GM19351 (cell line): ENCODE results near the gene CATSPER1.

ENCODE experiments used
- ATAC-seq: cut with Tn5 transposase; IDR thresholded peaks from one replicate; pipeline ENCODE4 v1.9.1; 2021; ENCODE audit warnings: mild to moderate bottlenecking, moderate library complexity; ENCODE audit not compliant: unreplicated experiment

CATSPER1 gene

DNA sequence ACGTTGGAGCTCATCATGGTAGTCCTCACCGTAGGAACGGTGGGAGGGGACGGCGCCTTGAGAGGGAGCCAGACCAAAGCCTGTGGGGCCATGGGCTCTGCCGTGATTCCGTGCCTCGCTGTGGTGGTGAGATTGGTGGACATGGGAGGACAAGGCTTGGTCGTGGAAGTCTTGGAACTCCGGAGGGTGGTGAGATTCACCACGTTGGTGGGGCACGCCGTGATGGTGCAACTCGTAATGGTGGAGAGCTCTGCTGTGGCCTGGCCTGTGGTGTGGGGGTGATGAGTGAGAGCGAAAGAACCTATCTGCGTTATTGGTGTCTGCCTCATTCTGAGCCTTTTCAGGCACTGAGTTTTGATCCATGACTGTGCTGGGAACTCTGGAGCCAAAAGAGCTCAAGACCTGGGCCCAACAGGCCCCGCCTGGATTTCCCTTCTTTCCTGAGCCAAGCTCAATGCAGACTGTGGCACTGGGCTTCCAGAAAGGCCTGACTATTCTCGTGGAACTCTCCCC, at the start of gene CATSPER1:
Gene CATSPER1 (minus strand): TSS at position 463 of the 513 bp plus-strand sequence. CDS start 100 bp downstream, at position 363.
- ATAC-seq, result no peak

GRCh38 chr11:66075273-66075672, 49.0 kb upstream of the CATSPER1 start:
- ATAC-seq, result no peak

- ATAC-seq, result no peak
These were observed 47.4 kb upstream of the CATSPER1 start for GRCh38 chr11:66073669-66074068.

- no peak for ATAC-seq
These were observed 46.2 kb upstream of the CATSPER1 start for GRCh38 chr11:66072518-66072917.

DNA sequence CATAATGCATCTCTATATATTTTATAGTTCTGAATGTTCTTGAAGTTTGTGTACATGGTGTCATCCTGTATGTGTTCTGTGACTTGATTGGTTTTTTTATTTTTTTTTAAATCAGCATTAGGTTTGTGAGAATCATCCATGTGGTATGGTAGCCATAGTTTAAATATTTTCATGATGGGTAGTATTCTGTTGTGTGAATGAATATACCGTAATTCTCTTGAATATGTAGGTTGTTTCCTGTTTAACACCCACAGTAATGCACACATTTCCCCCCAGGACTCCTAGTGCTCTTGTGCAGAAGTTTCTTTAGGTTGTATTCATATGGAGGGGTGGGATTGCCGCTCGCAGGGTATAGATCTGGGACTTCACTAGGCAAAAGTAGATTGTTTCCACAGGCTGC, 45.8 kb upstream of the CATSPER1 start:
- no peak for ATAC-seq

- no peak for ATAC-seq
These were observed 45.1 kb upstream of the CATSPER1 start for GRCh38 chr11:66071381-66071801.

- no peak for ATAC-seq
These were observed 44.5 kb upstream of the CATSPER1 start for GRCh38 chr11:66070604-66071380.

DNA sequence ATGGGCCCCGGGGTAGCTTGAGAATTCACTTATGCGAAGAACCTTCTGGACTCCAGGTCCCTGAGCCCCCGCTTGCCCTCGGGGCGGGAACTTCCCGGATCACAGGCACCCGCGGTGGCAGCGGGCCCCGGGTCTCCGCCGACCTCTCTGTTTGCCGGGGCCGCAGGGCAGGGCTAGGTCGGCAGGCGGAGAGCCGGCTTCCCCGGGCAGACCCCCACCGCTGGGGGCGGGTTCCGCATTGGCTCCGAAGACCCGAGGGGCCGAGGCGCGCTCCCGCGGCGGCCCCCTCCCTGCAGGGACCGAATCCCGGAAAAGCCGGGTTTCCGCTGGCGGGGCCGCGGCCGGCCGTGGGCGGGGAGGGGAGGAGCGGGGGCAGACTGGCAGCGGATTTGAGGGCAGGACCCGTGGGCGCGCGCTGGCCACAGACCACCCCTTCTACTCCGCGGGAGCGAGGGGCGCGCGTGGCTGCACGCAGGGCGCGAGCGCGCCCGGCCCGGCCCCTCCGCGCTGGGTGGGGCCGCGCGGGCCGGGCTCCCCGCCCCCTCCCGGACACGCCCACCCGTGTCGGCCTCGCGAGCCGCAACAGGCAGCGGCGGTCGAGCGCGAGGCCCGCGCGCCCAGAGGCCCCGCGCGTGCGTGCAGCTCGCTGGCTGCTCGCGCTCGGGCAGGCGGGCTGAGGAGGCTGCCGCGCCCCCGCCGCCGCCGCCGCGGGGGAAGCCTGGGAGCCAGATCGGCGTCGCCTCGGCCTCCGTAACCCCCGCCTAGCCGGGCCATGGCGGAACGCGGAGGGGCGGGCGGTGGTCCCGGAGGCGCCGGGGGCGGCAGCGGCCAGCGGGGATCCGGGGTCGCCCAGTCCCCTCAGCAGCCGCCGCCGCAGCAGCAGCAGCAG, 43.7 kb upstream of the CATSPER1 start, which contains the start of gene PACS1:
Gene PACS1 (plus strand): TSS at position 558 of the 889 bp plus-strand sequence. CDS start 215 bp downstream, at position 773.
- ATAC-seq, result no peak

- ATAC-seq, result no peak
These were observed 42.8 kb upstream of the CATSPER1 start for GRCh38 chr11:66068923-66069714.

- ATAC-seq, result no peak
These were observed 42.0 kb upstream of the CATSPER1 start for GRCh38 chr11:66068154-66068821.

GRCh38 chr11:66067640-66068039, 41.4 kb upstream of the CATSPER1 start:
- ATAC-seq, result no peak

GRCh38 chr11:66066751-66067150, 40.5 kb upstream of the CATSPER1 start:
- no peak for ATAC-seq

DNA sequence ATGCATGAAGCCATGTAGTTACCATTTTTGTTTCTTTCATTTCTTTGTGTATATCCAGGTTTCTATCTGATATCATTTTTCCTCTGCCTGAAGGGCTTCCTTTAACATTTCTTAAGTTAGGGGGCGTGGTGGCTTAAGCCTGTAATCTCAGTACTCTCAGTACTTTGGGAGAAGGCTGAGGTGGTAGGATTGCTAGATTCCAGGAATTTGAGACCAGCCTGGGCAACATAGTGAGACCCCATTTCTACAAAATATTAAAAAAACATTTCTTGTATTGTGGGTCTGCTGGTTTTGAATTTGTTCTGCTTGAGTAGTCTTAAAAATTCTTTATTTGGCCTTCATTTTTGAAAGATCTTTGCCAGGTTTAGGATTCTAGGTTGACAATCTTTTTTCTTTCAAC, 38.3 kb upstream of the CATSPER1 start:
- ATAC-seq, result no peak

DNA sequence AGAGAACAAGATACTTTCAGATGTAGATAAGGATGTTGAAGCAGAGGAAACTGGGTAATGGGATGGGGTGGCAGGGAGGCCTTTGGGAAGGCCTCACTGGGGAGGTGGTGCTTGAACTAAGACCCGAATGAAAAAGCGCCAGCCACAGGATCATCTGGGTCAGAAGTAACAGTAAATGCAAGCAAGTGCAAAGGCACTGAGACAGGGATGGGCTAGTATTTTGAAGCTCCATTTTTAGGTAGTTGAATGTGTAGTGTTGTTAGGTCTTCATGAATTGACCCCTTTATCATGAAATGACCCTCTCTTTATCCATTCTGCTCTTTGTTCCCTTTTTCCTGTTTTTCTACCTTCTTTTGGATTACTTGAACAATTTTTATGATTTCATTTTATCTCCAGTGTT, 37.6 kb upstream of the CATSPER1 start:
- ATAC-seq, result no peak

DNA sequence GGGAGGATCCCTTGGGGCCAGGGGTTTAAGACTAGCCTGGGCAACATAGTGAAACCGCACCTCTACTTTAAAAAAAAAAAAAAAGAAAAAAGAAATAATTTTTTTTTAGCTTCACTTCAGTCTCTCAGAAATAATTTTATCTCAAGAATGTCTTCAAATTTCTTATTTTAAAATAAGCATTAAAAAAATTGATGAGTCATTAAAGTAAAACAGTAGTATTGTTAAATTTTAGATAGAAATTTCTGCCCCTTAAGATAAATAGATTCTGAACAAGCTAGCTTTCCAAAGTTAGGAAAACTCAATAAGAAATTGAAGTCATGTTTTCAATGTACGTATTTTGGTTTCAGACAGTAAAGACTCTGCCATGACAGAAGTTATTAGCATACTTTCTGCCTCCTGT, 36.1 kb upstream of the CATSPER1 start:
- ATAC-seq, result no peak

GRCh38 chr11:66061268-66061667, 35.0 kb upstream of the CATSPER1 start:
- no peak for ATAC-seq

DNA sequence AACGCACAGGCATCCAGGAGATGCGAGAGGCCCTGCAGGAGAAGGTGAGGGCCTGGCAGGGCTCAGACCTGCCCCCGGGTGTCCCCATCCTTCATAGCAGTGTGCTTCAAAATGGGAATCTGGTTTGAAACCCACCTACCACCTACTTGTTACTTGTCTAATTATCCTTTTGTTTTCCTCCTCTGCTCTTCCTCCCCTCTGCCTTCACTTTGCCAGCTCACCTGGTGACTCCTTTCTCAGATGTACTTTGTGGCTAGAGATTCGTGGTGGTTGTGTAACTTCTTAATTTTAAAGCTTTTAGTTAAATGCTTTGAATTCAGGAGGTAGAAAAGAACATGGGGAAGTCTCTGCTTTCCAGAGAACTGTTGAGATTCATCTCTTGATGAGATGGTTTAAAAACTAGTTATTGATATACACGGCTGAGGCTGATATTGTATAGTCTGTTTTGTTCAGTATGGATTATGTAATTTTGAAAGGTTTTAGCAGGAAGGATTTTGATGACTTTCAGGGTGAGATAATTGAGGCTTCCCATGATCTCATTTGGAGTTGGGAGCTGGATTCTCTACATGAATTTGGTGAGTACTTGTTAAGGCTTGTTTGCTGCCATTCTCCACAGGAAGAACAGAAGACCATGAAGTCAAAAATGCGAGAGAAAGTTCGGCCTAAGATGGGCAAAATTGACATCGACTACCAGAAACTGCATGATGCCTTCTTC, 33.8 kb upstream of the CATSPER1 start:
- no peak for ATAC-seq

- no peak for ATAC-seq
These were observed 30.2 kb upstream of the CATSPER1 start for GRCh38 chr11:66056501-66056900.

DNA sequence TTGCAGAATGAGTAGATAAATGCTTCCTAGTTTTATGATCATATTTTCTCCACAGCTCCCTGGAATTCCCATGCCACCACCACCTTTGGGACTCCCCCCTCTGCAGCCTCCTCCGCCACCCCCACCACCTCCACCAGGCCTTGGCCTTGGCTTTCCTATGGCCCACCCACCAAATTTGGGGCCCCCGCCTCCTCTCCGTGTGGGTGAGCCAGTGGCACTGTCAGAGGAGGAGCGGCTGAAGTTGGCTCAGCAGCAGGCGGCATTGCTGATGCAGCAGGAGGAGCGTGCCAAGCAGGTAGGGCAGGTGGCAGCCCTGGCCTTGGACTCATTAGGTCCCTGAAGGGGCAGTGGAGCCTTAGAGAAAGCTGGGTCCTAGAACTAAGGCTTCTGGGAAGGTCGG, 28.7 kb upstream of the CATSPER1 start:
- no peak for ATAC-seq

DNA sequence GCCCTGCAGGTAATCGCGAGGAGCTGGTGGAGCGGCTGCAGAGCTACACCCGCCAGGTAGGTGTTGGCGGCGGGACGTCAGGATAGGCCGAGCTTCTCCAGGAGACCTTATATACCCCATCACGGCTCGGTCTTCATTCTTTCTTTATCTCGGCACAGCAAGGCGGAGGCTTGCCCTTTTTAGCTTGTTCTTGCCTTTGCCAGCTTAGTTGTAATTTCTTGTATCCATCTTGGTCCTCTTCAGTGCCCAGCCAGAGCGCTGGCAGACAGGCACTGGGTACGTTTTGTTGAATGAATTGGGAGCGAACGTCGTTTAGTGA, 26.3 kb upstream of the CATSPER1 start:
- ATAC-seq, result no peak
